ENCODE results near the gene EDARADD. TPM values are rescaled to one million over a fixed set of nuclear protein-coding genes. Genes with fewer than 3 reads are reported as not detected.
A peak's percentile ranks its signal among the peaks of the same experiment; 100 is the strongest.

EDARADD gene
- polyA plus RNA-seq, 1 donor (not counting 4 experiments of a cell fraction or from before 2014, with no cell fraction given), result 12.3 TPM

- DNase-seq (ENCODE audit: low read depth, low spot score) (no peak), FAIRE-seq (no peak)
- Histone ChIP-seq H3K27me3 (ENCODE audit: control insufficient read depth, extremely low read depth, insufficient read depth, low read length) (no peaks in the 10 kb centered on the region), H3K9ac (ENCODE audit: control insufficient read depth, extremely low read depth, insufficient read depth, low read length) (no peak overlapping the region), H3K79me2 (ENCODE audit: control insufficient read depth, insufficient read depth, low read length) (no peaks in the 10 kb centered on the region), H3K4me2 (ENCODE audit: control insufficient read depth, extremely low read depth, insufficient read depth, low read depth, low read length) (peak overlapping the region; percentile 38), H3K27ac (ENCODE audit: control insufficient read depth, insufficient read depth, low read length) (no peak overlapping the region), H4K20me1 (ENCODE audit: control insufficient read depth, extremely low read depth, insufficient read depth, low read length) (no peaks in the 10 kb centered on the region), H3K4me1 (ENCODE audit: control insufficient read depth, extremely low read depth, insufficient read depth, low read length) (no peaks in the 10 kb centered on the region), H2AFZ (ENCODE audit: control insufficient read depth, low read length) (no peak overlapping the region), H3K9me1 (ENCODE audit: control insufficient read depth, extremely low read depth, insufficient read depth, low read length) (no peaks in the 10 kb centered on the region), H3K4me3 (ENCODE audit: control insufficient read depth in 2 of 3, extremely low read depth in 1 of 3, insufficient read depth in 2 of 3, low read depth in 1 of 3, low read length in 3 of 3) (no peak overlapping the region), H3K9me3 (ENCODE audit: control insufficient read depth, low read depth, low read length) (no peaks in the 10 kb centered on the region), H3K36me3 (ENCODE audit: control insufficient read depth in 2 of 2, extremely low read depth in 1 of 2, insufficient read depth in 2 of 2, low read length in 2 of 2) (no peaks in the 10 kb centered on the region)
- dilution Hi-C loops (cut with MboI; ENCODE audit: extremely low pct_ligation_motif_present, low sequenced_read_pairs), result loop anchor here (10.0 kb wide), 1 partner anchor 355 kb away; no protein-coding TSS in a partner anchor
- TF ChIP-seq, protein P1, sequence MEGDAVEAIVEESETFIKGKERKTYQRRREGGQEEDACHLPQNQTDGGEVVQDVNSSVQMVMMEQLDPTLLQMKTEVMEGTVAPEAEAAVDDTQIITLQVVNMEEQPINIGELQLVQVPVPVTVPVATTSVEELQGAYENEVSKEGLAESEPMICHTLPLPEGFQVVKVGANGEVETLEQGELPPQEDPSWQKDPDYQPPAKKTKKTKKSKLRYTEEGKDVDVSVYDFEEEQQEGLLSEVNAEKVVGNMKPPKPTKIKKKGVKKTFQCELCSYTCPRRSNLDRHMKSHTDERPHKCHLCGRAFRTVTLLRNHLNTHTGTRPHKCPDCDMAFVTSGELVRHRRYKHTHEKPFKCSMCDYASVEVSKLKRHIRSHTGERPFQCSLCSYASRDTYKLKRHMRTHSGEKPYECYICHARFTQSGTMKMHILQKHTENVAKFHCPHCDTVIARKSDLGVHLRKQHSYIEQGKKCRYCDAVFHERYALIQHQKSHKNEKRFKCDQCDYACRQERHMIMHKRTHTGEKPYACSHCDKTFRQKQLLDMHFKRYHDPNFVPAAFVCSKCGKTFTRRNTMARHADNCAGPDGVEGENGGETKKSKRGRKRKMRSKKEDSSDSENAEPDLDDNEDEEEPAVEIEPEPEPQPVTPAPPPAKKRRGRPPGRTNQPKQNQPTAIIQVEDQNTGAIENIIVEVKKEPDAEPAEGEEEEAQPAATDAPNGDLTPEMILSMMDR (optimal IDR thresholded peaks at IDR 0.05 in 1 of 3, IDR thresholded peaks at IDR 0.05 in 1 of 3, conservative IDR thresholded peaks at IDR 0.05 in 1 of 3; ENCODE audit: extremely low read depth in 1 of 3, insufficient read depth in 2 of 3, low read length in 3 of 3), result peak; percentile 28 to 44 (median 40)
- no peak for TF ChIP-seq EZH2 (IDR thresholded peaks at IDR 0.05; ENCODE audit: low read length)
These were observed 95.8 kb downstream of the EDARADD start for GRCh38 chr1:236489710-236490377.

DNA sequence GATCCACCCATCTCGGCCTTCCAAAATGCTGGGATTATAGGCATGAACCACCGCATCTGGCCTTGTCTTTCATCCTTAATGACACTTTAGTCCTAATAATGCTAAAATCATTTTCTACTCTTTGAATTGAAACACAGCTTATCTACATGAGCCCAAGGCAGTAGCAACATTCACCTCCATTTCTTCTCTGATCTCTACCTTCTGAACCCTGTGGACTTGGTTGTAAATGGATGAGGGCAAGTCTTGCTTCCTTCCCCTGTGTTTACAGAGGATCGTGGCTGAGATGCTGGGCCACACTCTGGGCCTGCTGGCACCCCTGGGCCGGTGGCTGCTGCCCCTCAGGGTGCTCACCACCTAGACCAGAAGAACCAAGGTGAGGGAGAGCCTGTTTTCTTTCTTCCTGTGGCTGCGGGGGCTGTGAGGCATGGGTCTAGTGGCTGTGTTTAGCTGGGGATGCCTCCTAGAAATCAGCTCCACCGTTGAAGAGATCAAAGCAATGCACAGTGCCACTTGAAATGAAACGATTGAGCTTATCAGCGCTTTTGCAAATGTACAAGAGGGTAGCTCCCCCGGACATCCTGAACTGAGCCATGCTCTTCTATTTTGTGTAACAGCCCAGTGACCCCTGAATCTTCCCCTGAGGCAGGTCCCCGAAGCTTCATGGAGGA, 97.5 kb downstream of the EDARADD start:
- Histone ChIP-seq H3K9me1 (ENCODE audit: control insufficient read depth, extremely low read depth, insufficient read depth, low read length) (no peaks in the 10 kb centered on the region), H3K4me3 (ENCODE audit: control insufficient read depth in 2 of 3, extremely low read depth in 1 of 3, insufficient read depth in 2 of 3, low read depth in 1 of 3, low read length in 3 of 3) (no peak overlapping the region), H3K4me1 (ENCODE audit: control insufficient read depth, extremely low read depth, insufficient read depth, low read length) (no peaks in the 10 kb centered on the region), H3K27me3 (ENCODE audit: control insufficient read depth, extremely low read depth, insufficient read depth, low read length) (no peaks in the 10 kb centered on the region), H3K9ac (ENCODE audit: control insufficient read depth, extremely low read depth, insufficient read depth, low read length) (no peak overlapping the region), H4K20me1 (ENCODE audit: control insufficient read depth, extremely low read depth, insufficient read depth, low read length) (no peaks in the 10 kb centered on the region), H2AFZ (ENCODE audit: control insufficient read depth, low read length) (no peak overlapping the region), H3K4me2 (ENCODE audit: control insufficient read depth, extremely low read depth, insufficient read depth, low read depth, low read length) (no peak overlapping the region), H3K9me3 (ENCODE audit: control insufficient read depth, low read depth, low read length) (no peaks in the 10 kb centered on the region), H3K79me2 (ENCODE audit: control insufficient read depth, insufficient read depth, low read length) (no peaks in the 10 kb centered on the region), H3K27ac (ENCODE audit: control insufficient read depth, insufficient read depth, low read length) (no peak overlapping the region), H3K36me3 (ENCODE audit: control insufficient read depth in 2 of 2, extremely low read depth in 1 of 2, insufficient read depth in 2 of 2, low read length in 2 of 2) (no peaks in the 10 kb centered on the region)
- DNase-seq (ENCODE audit: low read depth, low spot score), result no peak
- dilution Hi-C loops (cut with MboI; ENCODE audit: extremely low pct_ligation_motif_present, low sequenced_read_pairs), result loop anchor here (10.0 kb wide), 1 partner anchor 357 kb away; no protein-coding TSS in a partner anchor
- no peak for TF ChIP-seq EZH2 (IDR thresholded peaks at IDR 0.05; ENCODE audit: low read length)
- TF ChIP-seq, protein P1 (optimal IDR thresholded peaks at IDR 0.05 in 1 of 3, IDR thresholded peaks at IDR 0.05 in 1 of 3, conservative IDR thresholded peaks at IDR 0.05 in 1 of 3; ENCODE audit: extremely low read depth in 1 of 3, insufficient read depth in 2 of 3, low read length in 3 of 3), result no peak
- no peak for FAIRE-seq

Measured in keratinocyte (primary cell).